HG03571 (cell line): ENCODE measurements around the gene COL23A1.

Source experiments
- ATAC-seq: cut with Tn5 transposase; IDR thresholded peaks from one replicate; pipeline ENCODE4 v1.9.1; 2021; ENCODE audit not compliant: unreplicated experiment

COL23A1 gene

DNA sequence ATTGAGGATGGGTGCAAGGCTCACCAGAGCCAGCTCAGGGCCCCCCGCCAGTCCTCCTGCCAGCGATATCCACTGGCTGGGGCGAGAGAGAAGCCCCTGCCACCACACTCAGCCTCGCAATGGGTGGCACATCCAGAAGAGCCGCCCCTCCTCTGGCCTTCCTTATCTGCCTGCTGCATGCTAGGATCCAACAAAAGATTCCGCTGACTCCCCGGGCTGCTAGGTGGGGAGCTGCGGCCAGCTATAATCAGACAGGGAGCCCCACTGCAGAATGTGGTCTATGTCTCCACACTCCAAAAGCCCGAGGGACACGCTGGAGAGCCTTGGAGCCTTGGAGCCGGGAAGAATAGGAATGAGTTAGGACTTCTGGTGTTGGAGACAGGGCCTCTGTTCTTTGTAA is 32.8 kb downstream of the COL23A1 start:
- ATAC-seq = no peak

DNA sequence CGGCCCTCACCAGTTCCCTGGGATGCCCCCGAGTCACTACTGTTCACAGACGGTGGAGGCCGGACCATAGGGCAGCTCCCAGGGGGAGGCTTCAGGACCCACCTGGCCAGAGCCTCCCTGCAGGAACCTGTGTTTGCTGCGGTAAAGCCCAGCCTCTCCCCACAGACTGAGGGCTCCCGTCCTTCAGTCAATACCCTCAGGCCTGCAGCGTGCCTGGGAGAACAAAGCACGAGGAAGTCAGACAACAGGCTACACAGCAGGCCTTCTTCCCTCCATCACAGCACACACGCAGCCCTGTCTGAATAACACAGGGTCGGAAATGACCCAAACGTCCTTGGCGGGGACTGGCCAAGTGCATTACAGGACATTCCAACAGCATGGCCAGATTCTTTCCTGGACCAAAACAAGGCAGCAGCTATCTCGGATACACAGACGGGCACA is 34.4 kb downstream of the COL23A1 start:
- ATAC-seq = no peak

DNA sequence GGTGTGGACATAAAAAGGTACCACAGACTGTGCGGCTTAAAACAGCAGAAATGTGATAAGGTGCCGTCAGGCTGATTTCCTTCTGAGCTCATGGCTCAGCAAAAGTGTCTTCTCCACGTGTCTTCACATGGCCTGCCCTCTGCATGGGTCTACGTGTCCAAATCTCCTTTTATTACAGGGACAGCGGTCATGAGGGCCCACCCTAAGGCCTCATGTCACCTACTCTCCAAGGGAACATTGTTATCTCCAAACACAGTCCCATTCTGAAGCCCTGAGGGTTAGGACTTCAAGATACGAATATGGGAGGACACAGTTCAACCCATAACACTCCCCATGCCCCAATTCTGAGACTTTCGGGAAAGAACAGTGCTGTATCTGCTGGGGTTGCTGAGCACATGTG is 35.2 kb downstream of the COL23A1 start:
- no peak for ATAC-seq

DNA sequence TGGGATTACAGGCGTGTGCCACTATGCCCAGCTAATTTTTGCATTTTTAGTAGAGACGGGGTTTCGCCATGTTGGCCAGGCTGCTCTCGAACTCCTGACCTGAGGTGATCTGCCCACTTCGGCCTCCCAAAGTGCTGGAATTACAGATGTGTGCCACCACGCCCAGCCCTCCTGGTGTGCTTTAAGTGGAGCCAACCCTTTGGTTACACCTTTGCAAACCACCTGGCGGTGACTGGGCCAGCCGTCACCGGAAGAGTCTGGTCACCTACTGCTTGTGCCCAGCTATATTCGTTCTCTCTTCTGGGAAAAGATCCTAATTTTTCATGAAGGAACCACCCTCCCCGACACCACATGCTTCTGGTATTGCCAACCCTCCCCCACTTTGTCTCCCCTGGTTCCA is 35.9 kb downstream of the COL23A1 start:
- no peak for ATAC-seq

DNA sequence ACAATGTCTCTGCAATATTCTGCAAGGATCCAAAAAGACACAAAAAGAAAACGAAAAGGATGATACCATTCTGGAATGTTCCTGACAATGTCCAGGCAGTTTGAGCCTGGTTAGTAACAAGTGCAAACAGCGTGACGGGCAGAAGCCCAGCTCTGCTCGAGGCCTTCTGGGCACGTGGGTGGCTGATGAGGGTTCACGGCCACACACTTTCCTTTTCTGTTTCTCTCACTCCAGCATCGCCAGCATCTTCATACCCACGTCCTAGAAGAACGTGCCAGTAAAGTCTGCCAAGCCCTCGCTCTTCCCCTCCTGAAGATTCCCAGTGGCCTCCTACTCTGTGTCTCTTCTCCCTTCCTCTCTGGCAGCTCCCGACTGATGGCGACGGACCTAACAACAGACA is 36.7 kb downstream of the COL23A1 start:
- no peak for ATAC-seq

DNA sequence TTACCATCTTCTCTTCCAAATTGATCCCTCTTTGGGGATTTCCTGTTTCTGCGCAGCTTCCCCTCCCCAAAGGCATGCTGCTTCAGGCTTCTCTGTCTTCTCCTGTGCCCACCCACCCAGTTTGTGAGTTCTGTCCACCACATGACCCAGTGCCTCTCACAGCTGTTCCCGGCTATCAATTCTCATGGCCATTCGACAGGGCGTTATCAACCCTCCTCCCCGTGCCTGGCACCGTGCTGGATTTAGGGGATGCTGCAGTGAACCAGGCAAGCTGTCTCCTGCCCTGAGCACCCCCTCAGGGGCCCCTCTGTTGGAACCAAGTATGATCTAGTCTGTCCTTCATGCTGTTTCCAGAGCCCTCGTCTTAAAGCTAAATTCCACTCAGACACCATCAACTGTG is 38.7 kb downstream of the COL23A1 start:
- ATAC-seq = no peak

DNA sequence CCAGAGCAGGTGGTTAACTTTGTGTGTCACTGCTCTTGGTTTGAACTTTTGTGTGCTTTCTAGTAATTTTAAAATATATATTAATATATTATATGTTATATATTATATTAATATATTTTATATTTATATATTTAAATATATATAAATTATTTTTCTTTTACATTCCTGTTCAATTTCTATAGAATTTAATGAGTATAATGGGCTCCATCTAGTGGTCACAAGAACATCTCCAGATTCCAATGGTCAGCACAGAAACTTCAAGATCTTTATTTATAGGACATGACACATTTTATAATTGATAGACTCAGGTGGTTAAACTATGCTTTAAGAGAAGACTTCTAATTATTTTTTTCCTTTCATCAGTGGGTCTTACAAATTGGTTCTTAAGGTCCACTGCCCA is 39.1 kb downstream of the COL23A1 start:
- no peak for ATAC-seq

DNA sequence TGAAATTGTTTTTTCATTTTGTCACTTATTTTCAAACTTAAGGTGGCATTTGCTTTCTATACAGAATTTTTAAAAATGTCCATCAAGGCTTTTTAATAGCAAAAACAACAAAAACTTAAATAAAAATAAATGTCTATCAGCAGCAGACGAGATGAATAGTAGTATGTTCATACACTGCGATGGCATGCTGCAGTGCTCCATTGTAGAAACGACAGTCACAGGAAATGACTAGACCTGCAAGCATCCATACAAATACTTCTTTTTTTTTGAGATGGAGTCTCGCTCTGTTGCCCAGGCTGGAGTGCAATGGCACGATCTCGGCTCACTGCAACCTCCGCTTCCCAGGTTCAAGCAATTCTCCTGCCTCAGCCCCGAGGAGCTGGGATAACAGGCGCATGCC is 41.4 kb downstream of the COL23A1 start:
- no peak for ATAC-seq

DNA sequence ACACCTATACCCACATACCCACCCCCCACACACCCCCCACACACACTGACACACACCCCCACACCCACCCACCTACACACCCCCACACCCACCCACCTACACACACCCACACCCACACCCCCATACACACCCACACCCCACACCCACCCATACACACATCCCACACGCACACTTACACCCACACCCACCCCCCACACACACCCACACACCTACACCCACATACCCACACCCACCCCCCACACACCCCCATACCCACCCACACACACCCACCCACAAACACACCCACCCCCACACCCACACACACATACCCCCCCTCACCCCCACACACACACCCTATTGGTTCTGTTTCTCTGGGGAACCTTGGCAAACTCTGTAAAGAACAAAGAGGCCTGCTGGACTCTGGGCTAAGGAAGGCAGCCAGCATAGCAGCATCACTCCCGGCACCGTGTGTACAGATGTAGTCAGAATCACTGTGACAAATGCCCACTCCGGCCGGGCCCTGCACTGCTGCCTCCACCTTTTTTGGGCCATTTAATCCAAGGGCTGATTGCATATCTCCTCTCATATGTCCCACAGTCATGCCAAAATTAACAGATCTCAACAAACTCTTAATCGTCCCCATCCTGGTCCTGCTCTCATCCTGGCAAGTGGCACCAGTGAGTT is 42.3 kb downstream of the COL23A1 start:
- ATAC-seq = no peak

DNA sequence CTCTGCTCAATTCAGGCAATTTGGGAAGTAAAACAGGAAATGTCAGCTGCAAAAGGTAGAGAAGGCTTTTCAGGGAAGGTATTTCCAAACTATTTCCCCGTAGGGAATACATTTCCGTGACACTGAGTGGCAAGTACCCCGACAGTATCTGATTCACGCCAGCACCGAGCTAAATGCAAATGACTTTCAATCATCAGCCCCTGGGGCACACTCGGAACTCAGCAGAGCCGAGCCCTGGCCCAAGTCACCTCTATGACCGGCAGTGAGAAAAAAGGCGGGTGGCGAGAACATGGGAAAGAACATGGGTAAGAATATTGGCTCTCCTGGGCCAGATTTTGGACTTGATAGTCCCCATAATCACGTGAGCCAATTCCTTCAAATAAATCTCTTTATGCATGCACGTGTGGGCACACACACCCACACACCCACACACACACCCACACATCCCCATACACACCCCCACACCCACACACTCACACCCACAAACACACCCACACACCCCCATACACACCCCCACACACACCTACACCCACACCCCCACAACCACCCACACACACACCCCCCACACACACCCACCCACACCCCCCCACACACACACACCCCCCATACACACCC is 43.0 kb downstream of the COL23A1 start:
- no peak for ATAC-seq

DNA sequence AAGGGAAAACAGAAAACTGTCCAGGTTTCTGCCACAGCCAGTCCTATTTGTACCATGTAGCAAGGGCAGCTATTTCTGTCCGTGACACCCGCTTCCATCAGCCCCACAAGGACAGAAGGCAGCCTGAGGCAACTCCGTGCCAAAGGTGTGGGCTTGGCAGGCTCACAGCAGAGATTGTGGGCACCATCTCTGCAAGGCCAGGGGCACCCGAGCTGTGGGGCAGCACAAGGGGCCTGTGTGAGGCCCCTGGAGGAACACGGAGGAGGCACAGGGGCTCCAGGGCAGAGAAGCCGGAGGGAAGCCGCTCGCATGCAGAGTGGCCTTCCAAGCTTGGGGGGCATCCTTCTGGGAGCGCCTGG is 43.5 kb downstream of the COL23A1 start:
- ATAC-seq = no peak

DNA sequence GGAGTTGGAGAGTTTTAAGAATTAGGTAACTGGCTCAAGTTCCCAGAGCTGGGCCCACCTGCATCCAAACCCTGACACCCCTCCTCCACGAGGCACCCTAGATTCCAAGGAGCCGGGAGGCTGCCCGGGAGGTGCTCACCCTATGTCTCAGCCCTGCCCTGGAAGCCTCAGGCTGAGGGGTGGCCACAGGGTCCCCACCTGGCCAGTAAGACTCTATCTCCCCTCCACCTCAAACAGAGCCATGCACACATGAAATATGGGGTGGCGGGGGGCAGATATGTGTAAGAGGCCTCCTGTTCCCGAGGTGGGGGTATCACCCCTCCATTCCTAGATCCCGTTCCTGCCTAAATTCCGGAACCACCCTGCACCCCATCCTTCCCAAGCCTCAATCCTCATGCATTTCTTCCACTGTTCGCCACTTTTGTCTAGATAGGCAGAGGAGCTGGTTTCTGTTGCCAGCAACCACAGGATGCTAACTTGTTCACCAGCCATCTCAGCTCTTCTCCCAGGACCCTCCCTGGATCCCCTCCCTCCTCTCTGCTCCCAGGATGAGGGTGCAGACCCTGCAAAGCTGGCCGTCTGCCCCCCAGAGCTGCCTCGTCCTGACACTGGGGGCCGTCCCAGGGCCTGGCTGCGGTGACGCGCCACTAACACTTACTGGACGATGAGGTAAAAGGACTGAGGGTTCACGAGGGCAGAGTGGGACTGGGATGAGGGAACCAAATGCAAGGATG is 44.1 kb downstream of the COL23A1 start:
- no peak for ATAC-seq

DNA sequence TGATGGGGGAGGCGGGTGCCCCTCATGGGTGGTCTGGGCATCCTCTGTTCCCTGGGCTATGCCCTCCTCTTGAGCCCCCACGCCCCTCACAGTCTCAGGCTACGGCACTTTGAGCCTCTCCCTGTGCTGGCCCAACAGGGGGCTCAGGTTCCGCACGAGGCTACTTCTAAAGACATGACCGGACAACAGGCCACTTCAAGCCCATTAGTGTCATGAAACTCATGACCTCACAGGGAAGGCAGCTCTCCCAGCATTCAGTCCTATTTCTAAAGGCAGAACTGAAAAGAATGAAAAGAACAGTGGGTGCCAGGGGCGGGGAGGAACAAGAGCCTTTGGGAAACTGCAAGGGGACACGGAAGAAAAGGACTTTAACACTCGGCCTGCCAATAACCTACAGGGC is 45.0 kb downstream of the COL23A1 start:
- ATAC-seq = no peak

DNA sequence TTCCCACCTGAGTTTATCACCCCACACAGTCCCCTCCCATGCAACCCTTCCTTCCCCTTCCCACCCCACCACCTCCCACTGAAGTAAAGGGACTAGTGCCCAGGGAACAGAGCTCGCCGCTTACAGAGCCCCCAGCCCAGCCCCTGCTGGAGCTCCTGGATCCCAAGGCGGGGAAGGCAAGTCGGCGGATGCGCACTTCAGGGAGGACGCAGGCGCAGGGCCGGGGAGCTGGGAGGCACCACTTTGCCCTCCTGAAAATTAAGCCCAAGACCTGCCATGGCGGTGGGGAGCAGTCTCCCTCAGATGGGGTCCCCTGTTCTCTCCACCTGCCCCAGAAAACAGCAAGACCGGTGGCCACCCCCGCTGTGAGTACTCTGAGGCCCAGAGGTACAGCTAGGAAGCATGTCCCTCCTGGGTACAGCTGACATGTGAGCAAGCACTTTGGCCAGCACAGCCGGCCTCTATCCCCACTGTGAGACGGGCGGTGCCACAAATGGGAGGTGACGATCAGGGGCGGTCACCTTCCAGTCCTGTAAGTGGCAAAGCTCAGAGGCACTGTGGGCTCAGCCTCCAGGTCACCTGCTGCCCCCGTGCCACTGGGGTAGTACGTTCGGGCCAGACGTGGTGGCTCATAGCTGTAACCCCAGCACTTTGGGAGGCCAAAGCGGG is 45.9 kb downstream of the COL23A1 start:
- no peak for ATAC-seq

DNA sequence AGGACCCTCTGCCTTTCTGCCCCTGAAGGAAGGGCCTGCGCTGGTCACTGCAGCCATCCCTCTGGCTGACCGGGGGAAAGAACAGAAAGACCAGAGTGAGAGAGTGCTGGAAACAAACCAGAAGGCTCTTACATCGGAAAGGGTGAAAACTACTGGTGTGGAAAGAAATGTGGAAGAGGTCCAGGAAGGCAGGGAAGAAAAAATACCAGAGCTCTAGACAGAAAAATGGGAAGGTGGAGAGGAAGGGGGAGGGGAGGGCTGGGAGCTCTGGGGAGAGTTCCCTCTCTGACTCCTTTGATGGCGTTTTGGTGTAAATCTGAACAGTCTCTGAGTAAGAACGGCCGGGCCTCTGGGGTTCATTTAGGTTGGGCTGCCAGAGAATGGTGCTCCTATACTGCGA is 47.7 kb downstream of the COL23A1 start:
- ATAC-seq = no peak

DNA sequence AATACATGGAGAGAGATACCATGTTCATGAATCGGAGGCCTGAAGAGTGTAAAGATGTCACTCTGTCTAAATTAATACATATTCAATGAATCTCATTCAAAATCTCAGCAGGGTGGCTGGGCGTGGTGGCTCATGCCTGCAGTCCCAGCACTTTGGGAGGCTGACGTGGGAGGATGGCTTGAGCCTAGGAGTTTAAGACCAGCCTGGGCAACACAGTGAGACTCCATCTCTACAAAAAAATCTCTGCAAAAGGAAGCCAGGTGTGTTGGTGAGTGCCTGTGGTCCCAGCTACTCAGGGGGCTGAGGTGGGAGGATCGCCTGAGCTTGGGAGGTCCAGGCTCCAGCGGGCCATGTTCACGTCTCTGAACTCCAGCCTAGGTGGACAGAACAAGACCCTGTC is 49.7 kb downstream of the COL23A1 start:
- no peak for ATAC-seq

DNA sequence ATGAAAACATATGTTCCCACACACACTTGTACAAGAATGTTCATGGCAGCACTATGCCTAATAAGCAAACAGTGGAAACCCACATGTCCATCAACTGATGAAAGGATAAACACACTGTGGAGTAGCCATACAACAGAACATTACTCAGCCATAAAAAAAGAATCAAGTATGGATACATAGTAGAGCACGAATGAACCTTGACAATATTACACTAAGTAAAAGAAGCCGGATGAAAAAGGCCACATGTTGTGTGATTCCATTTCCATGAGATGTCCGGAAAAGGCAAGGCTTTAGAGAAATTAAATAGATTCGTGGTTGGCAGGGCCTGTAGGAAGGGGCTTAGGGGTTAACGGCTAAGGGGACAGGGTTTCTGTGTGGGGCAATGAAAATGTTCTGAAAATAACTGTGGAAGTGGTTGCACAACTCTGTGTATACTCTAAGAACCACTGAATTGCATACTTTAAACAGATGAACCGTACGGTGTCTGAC is 51.4 kb downstream of the COL23A1 start:
- ATAC-seq = no peak

DNA sequence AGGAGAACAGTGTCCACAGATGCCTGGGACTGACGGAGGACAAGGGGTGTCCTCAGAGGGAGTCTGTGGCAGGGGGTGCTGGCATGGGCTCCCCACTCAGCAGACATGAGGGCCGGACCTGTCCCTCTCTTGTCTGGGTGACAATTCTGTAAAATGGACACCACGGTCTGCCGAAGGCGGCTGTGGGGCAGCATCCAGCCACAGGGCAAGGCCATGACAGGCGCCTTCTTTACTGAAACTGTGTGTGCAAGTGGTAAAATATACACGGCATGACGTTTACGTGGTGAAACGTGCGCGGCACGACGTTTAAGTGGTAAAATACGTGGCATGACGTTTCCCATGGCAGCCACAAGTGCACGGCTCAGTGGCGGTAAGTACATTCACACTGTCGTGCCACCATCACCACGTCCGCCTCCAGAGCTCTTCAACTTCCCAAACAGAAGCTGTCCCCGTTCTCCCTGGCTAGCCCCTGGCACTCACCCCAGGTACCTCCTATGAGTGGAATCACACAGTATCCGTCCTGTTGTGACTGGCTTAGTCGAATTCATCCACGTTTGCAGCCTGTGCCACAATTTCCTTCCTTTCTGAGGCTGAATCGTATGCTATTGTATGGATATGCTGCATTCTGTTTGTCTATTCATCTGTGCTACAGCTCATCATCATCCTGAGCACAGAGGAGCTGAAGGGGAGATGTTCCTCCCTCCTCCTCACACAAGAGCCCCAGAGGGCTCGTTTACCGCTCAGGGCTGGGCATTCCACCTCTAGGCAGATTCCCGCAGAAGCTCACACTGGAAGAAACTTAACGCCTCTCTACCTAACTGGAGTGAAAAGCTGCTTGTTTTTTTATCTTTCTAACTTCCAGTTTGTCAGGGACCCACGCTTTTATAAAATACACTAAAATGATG is 52.5 kb downstream of the COL23A1 start:
- ATAC-seq = no peak

DNA sequence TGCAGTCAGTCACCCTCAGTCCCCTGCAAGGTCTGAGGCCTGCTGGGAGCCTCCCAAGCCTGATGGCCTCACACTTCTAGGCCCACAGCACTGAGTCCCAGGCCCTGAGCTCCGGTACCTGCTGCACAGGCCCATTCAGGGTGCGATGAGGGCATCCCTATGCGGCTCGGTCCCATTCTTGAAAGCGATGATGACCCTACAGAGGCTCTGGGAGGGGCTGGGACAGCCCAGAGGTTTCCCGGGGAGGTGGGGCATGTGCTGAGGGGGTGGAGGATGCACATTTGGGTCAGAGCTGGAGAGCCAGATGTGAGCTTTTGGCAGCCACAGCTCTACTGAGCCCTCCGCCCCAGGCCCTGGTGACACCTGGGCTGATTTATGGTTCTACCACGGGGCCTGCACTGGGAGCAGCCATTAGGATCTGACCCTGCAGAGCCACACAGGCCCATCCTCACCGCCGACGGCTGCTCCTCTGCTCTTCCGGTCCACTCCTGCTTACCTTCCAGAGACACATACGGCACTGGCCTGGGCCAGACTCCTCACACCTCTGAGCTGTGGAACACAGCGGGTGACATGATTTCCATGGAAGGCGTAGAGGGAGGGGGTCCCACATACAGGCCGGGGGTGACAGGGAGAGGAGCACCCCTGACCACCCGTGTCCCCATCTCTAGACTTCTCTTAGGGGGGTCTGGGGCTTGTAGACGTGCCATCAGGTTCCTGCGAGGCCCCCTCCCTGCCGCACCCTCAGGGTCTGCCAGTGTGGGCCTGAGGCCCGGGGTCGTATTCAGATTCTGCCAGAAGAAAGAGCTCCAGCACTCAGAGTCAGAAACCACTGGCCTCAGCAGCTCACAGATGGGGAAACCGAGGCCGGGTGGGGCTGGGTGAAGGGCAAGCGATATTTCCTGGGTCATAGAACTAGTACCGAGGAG is 53.4 kb downstream of the COL23A1 start:
- no peak for ATAC-seq
